Upper lobe of left lung (tissue), 4 donors: ENCODE measurements around the gene ELP4.

Experiments
- EP300 ChIP-seq, 4 donors: sonication (generic); formaldehyde crosslinking; IDR thresholded peaks; one replicate each; pipeline ENCODE4 v1.5.1; 2017; ENCODE audit warnings: antibody characterized with exemption in 4 of 4, control low read depth in 2 of 4
- POLR2AphosphoS5 ChIP-seq, 2 donors: sonication (generic); formaldehyde crosslinking; IDR thresholded peaks; one replicate each; pipeline ENCODE4 v1.5.1; 2017; ENCODE audit warnings: antibody characterized with exemption in 2 of 2

- TF ChIP-seq EP300 (IDR thresholded peaks at IDR 0.05) (no peak), POLR2AphosphoS5 (IDR thresholded peaks at IDR 0.05) (no peak)
Observed at GRCh38 chr11:31699066-31699465, 189.5 kb downstream of the ELP4 start.
